ENCODE data around the gene RFPL3.

GRCh38 chr22:32339190-32340012 lies 18.3 kb upstream of the RFPL3 start:
- TF ChIP-seq POLR2A (IDR thresholded peaks at IDR 0.05), result no peak
- no peak for TF ChIP-seq CTCF (IDR thresholded peaks at IDR 0.05)
